HG03565 (cell line): ENCODE measurements around the gene FABP3.

ENCODE experiments used
- ATAC-seq: cut with Tn5 transposase; IDR thresholded peaks from one replicate; pipeline ENCODE4 v1.9.1; 2021; ENCODE audit warnings: mild to moderate bottlenecking, moderate library complexity; ENCODE audit not compliant: unreplicated experiment

FABP3 gene

DNA sequence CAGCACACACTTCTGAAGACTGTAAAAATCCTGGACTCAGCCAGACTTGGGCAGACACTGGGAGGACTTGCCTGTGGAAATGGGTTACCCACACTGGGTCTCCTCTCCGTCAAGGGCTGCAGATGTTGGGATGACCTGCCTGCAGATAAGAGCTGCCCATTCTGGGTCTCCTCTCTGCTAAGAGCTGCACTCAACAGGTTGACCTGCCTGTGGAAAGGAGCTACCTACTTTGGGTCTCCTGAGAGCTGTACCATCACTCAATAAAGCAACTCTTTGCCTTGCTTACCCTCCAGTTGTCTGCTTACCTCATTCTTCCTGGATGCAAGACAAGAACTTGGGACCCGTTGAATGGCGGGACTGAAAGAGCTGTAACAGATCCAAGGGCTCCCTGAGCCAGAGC, 47.9 kb downstream of the FABP3 start:
- no peak for ATAC-seq

GRCh38 chr1:31324093-31324492, 48.8 kb downstream of the FABP3 start:
- ATAC-seq = no peak

GRCh38 chr1:31318146-31318545, 54.7 kb downstream of the FABP3 start:
- ATAC-seq = no peak

GRCh38 chr1:31315902-31316301, 57.0 kb downstream of the FABP3 start:
- ATAC-seq = no peak
